ENCODE data around the gene PCGF2.
"Not testable (repeated sequence)": the region's sequence is repeated elsewhere in the genome, so short reads cannot be mapped to it uniquely, and the experiment has no call there.

Gene PCGF2

GRCh38 chr17:38727736-38728135 lies 20.4 kb downstream of the PCGF2 start:
- no peak for DNase-seq (ENCODE audit: low read depth, low spot score)
- no peak overlapping the region for H3K4me3 ChIP-seq (ENCODE audit: low read depth, low read length)
- ChIA-PET CTCF (interaction anchor here (1.0 to 2.9 kb wide), 7 partner anchors 8 to 51 kb away, joined by 3 to 23 read pairs (median 11); partner anchors contain the start of gene EPOP), POLR2A (interaction anchor here (0.6 kb wide), 1 partner anchor 21 kb away, joined by 3 read pairs; no protein-coding TSS in a partner anchor)
- TF ChIP-seq CTCF (IDR thresholded peaks at IDR 0.05; ENCODE audit: insufficient read depth, low read length, missing control alignments): no peak

GRCh38 chr17:38726145-38726544 lies 22.0 kb downstream of the PCGF2 start:
- CTCF ChIA-PET: interaction anchor here (1.8 to 3.7 kb wide), 2 partner anchors 9 to 10 kb away, joined by 5 to 27 read pairs; no protein-coding TSS in a partner anchor
- DNase-seq (ENCODE audit: low read depth, low spot score); POLR2A ChIA-PET; H3K4me3 ChIP-seq (ENCODE audit: low read depth, low read length): not testable (repeated sequence)

- POLR2A ChIA-PET: interaction anchor here (1.6 kb wide), 1 partner anchor 13 kb away, joined by 3 read pairs; no protein-coding TSS in a partner anchor
- TF ChIP-seq CTCF (IDR thresholded peaks at IDR 0.05; ENCODE audit: insufficient read depth, low read length, missing control alignments): no peak
- no peak overlapping the region for H3K4me3 ChIP-seq (ENCODE audit: low read depth, low read length)
- CTCF ChIA-PET: interaction anchor here (3.7 kb wide), 1 partner anchor 11 kb away, joined by 27 read pairs; no protein-coding TSS in a partner anchor
- DNase-seq (ENCODE audit: low read depth, low spot score): no peak
These were observed 23.1 kb downstream of the PCGF2 start for GRCh38 chr17:38725066-38725465.

- ChIA-PET POLR2A (interaction anchor here (1.6 kb wide), 1 partner anchor 14 kb away, joined by 3 read pairs; no protein-coding TSS in a partner anchor), CTCF (interaction anchor here (3.7 kb wide), 1 partner anchor 11 kb away, joined by 27 read pairs; no protein-coding TSS in a partner anchor)
- no peak for TF ChIP-seq CTCF (IDR thresholded peaks at IDR 0.05; ENCODE audit: insufficient read depth, low read length, missing control alignments)
- DNase-seq (ENCODE audit: low read depth, low spot score): no peak
- no peak overlapping the region for H3K4me3 ChIP-seq (ENCODE audit: low read depth, low read length)
These were observed 23.7 kb downstream of the PCGF2 start for GRCh38 chr17:38724337-38724988.

GRCh38 chr17:38721802-38722201 lies 26.3 kb downstream of the PCGF2 start:
- ChIA-PET POLR2A (no interaction called here), CTCF (interaction anchor here (1.7 to 2.2 kb wide), 2 partner anchors 9 kb away, joined by 4 to 11 read pairs; partner anchors contain the start of gene CISD3)
- no peak overlapping the region for H3K4me3 ChIP-seq (ENCODE audit: low read depth, low read length)
- DNase-seq (ENCODE audit: low read depth, low spot score): no peak
- TF ChIP-seq CTCF (IDR thresholded peaks at IDR 0.05; ENCODE audit: insufficient read depth, low read length, missing control alignments): no peak

- CTCF ChIA-PET: interaction anchor here (1.7 to 3.5 kb wide), 4 partner anchors 7 to 10 kb away, joined by 4 to 23 read pairs (median 13); partner anchors contain the start of gene CISD3
- DNase-seq (ENCODE audit: low read depth, low spot score): no peak
- TF ChIP-seq CTCF (IDR thresholded peaks at IDR 0.05; ENCODE audit: insufficient read depth, low read length, missing control alignments): no peak
- POLR2A ChIA-PET: no interaction called here
- no peak overlapping the region for H3K4me3 ChIP-seq (ENCODE audit: low read depth, low read length)
These were observed 27.2 kb downstream of the PCGF2 start for GRCh38 chr17:38720941-38721340.

Data from AG04449 (cell line).